ENCODE data around the gene SMC1A. TPM values are rescaled to one million over a fixed set of nuclear protein-coding genes. Genes with fewer than 3 reads are reported as not detected.
A peak's percentile ranks its signal among the peaks of the same experiment; 100 is the strongest.
"Not testable (repeated sequence)": the region's sequence is repeated elsewhere in the genome, so short reads cannot be mapped to it uniquely, and the experiment has no call there.

Gene SMC1A
- total RNA-seq, 2 donors from 2014 or later = 46.2 to 52.0 TPM

GRCh38 chrX:53366454-53366853, 56.0 kb downstream of the SMC1A start:
- DNase-seq (ENCODE audit: low spot score) = not testable (repeated sequence)

GRCh38 chrX:53362449-53362848, 60.0 kb downstream of the SMC1A start:
- no peak for DNase-seq (ENCODE audit: low spot score)
- intact Hi-C loops (cut with DNase I) = no loop called here

More at GRCh38 chrX:53366454-53366853, 56.0 kb downstream of the SMC1A start:
- intact Hi-C loops (cut with DNase I) = loop anchor here in 1 of 2 donors (5.0 kb wide), 1 partner anchor 1346 kb away; no protein-coding TSS in a partner anchor

- intact Hi-C loops (cut with DNase I) = no loop called here
- no peak for DNase-seq (ENCODE audit: low spot score)
Observed at GRCh38 chrX:53357799-53358530, 64.5 kb downstream of the SMC1A start.

GRCh38 chrX:53356186-53356585, 66.3 kb downstream of the SMC1A start:
- intact Hi-C loops (cut with DNase I) = no loop called here
- no peak for DNase-seq (ENCODE audit: low spot score)

GRCh38 chrX:53354669-53355068, 67.8 kb downstream of the SMC1A start:
- intact Hi-C loops (cut with DNase I) = no loop called here
- DNase-seq (ENCODE audit: low spot score) = no peak

GRCh38 chrX:53347948-53348347, 74.5 kb downstream of the SMC1A start:
- no peak for DNase-seq (ENCODE audit: low spot score)
- intact Hi-C loops (cut with DNase I) = no loop called here

GRCh38 chrX:53340852-53341645, 81.4 kb downstream of the SMC1A start:
- DNase-seq (ENCODE audit: low spot score) = peak; percentile 49
- intact Hi-C loops (cut with DNase I) = no loop called here

- no peak for DNase-seq (ENCODE audit: low spot score)
- intact Hi-C loops (cut with DNase I) = no loop called here
Observed at GRCh38 chrX:53337101-53337500, 85.4 kb downstream of the SMC1A start.

GRCh38 chrX:53333853-53334252, 88.6 kb downstream of the SMC1A start:
- intact Hi-C loops (cut with DNase I) = no loop called here
- no peak for DNase-seq (ENCODE audit: low spot score)

GRCh38 chrX:53332204-53332603, 90.2 kb downstream of the SMC1A start:
- no peak for DNase-seq (ENCODE audit: low spot score)
- intact Hi-C loops (cut with DNase I) = no loop called here

- intact Hi-C loops (cut with DNase I) = no loop called here
- DNase-seq (ENCODE audit: low spot score) = peak; percentile 62
Observed at GRCh38 chrX:53330331-53330730, 92.1 kb downstream of the SMC1A start.

- intact Hi-C loops (cut with DNase I) = no loop called here
Observed at GRCh38 chrX:53324803-53325202, 97.7 kb downstream of the SMC1A start.

More at GRCh38 chrX:53324803-53325202, 97.7 kb downstream of the SMC1A start:
- DNase-seq (ENCODE audit: low spot score) = no peak

Small RNA genes within 50 kb of the gene (microRNA-seq; reads per million reads assigned to microRNA genes)
- gene MIR6857 (ENCODE audit: borderline microRNAs expressed in 2 of 2) = 0 to 0.26 reads per million in 2 donors

Other genes starting within 250 kb of the SMC1A start
- 10 to 100 TPM; 66.0 to 77.8 TPM for gene KDM5C, start 197.4 kb downstream of the SMC1A start, total RNA-seq
- 1 to 10 TPM; 8.3 to 9.4 TPM for gene IQSEC2, start 141.1 kb downstream of the SMC1A start, total RNA-seq
- gene RIBC1, start 219 bp upstream of the SMC1A start, total RNA-seq = under 1 TPM; 0.19 to 0.56 TPM
- 10 to 100 TPM; 67.7 to 72.7 TPM for gene HSD17B10, start 11.7 kb upstream of the SMC1A start, total RNA-seq

Measured in posterior vena cava (tissue), 2 donors.